SK-N-SH (cell line): ENCODE data around the gene MAPK14. TPM values are rescaled to one million over a fixed set of nuclear protein-coding genes. Genes with fewer than 3 reads are reported as not detected.

Experiments used
- CTCF ChIA-PET: fragments of 300-600, 350-600 bp; formaldehyde crosslinking; extraction: SDS; loops from one replicate; lab custom pipeline; 2021; lab: Yijun Ruan, JAX
- POLR2A ChIA-PET: fragments of 350-600 bp; sonication (Branson Sonifier 250); formaldehyde crosslinking; extraction: SDS; loops from one replicate; lab custom pipeline; 2020; ENCODE audit warnings: antibody characterized with exemption, inconsistent platforms; lab: Yijun Ruan, JAX
- DNase-seq: peaks from one replicate; pipeline ENCODE4 v3.0.0; 2012
- H2AFZ ChIP-seq: fragments of 200-600 bp; sonication (generic); 2 replicates; pipeline ENCODE4 v1.8.1; 2016; ENCODE audit warnings: antibody characterized with exemption, mild to moderate bottlenecking, low read depth
- H3F3A ChIP-seq: fragments of 200-600 bp; sonication (generic); replicated peaks from 2 replicates; pipeline ENCODE3; 2016; ENCODE audit warnings: antibody characterized with exemption, mild to moderate bottlenecking; ENCODE audit not compliant: insufficient read depth
- H3K27ac ChIP-seq, 2 experiments: fragments of 200-500 bp in 1 of 2; fragments of 200-600 bp in 1 of 2; sonication (Bioruptor generic) in 1 of 2; sonication (generic), shearing (Covaris generic) in 1 of 2; 2 replicates each; pipeline versions ENCODE4 v1.5.1 to v1.6.1; 2014 to 2016; ENCODE audit warnings: low read depth in 2 of 2, inconsistent platforms in 1 of 2, low read length in 1 of 2, mild to moderate bottlenecking in 1 of 2, mixed read lengths in 1 of 2
- H3K27me3 ChIP-seq: fragments of 200-600 bp; sonication (generic), shearing (Covaris generic); 2 replicates; pipeline ENCODE4 v1.6.1; 2016; ENCODE audit warnings: mixed run types; ENCODE audit not compliant: insufficient read depth
- H3K36me3 ChIP-seq, 2 experiments: fragments of 200-500 bp in 1 of 2; fragments of 200-600 bp in 1 of 2; sonication (Bioruptor generic) in 1 of 2; sonication (generic) in 1 of 2; replicated peaks in 1 of 2; 2 replicates each; pipeline versions ENCODE3 to v1.5.1; 2014 to 2016; ENCODE audit warnings: low read length in 1 of 2, mild to moderate bottlenecking in 1 of 2; ENCODE audit not compliant: insufficient read depth in 2 of 2, control insufficient read depth in 1 of 2
- H3K4me1 ChIP-seq, 2 experiments: fragments of 200-500 bp in 1 of 2; fragments of 200-600 bp in 1 of 2; sonication (Bioruptor generic) in 1 of 2; sonication (generic), shearing (Covaris generic) in 1 of 2; 2 replicates each; pipeline versions ENCODE4 v1.5.1 to v1.6.1; 2014 to 2016; ENCODE audit warnings: low read depth in 1 of 2, low read length in 1 of 2, mixed run types in 1 of 2; ENCODE audit not compliant: insufficient read depth in 2 of 2, control insufficient read depth in 1 of 2
- H3K4me2 ChIP-seq: fragments of 200-600 bp; sonication (generic), shearing (Covaris generic); 2 replicates; pipeline ENCODE4 v1.6.1; 2017; ENCODE audit warnings: mixed run types
- H3K4me3 ChIP-seq, 2 experiments: fragments of 200-500 bp in 1 of 2; fragments of 200-600 bp in 1 of 2; sonication (Bioruptor generic) in 1 of 2; sonication (generic), shearing (Covaris generic) in 1 of 2; 2 replicates each; pipeline versions ENCODE4 v1.5.1 to v1.8.1; 2014 to 2016; ENCODE audit warnings: low read depth in 2 of 2, inconsistent platforms in 1 of 2, low read length in 1 of 2, mild to moderate bottlenecking in 1 of 2, mixed read lengths in 1 of 2, moderate library complexity in 1 of 2
- H3K79me2 ChIP-seq: fragments of 200-600 bp; sonication (generic); 2 replicates; pipeline ENCODE4 v1.8.1; 2017; ENCODE audit warnings: mild to moderate bottlenecking; ENCODE audit not compliant: insufficient read depth
- H3K9ac ChIP-seq: fragments of 200-600 bp; sonication (generic); 2 replicates; pipeline ENCODE4 v1.6.1; 2017; ENCODE audit warnings: mixed run types
- H3K9me2 ChIP-seq: fragments of 200-600 bp; sonication (generic); 2 replicates; pipeline ENCODE4 v1.6.1; 2017; ENCODE audit warnings: mixed run types
- H3K9me3 ChIP-seq: fragments of 200-600 bp; sonication (generic); 2 replicates; pipeline ENCODE4 v1.6.1; 2017; ENCODE audit warnings: mixed run types, mild to moderate bottlenecking, moderate library complexity
- H4K20me1 ChIP-seq: fragments of 200-600 bp; sonication (generic); 2 replicates; pipeline ENCODE4 v1.6.1; 2017; ENCODE audit warnings: mild to moderate bottlenecking, mixed run types; ENCODE audit not compliant: insufficient read depth
- CHD2 ChIP-seq: fragments of 150-350 bp; IDR thresholded peaks from 2 replicates; pipeline ENCODE4 v1.6.1; 2018; ENCODE audit warnings: low read length; ENCODE audit not compliant: partially characterized antibody
- CTCF ChIP-seq: fragments of 200-600 bp; sonication (generic); IDR thresholded peaks from 2 replicates; pipeline ENCODE4 v1.6.1; 2017; ENCODE audit warnings: antibody characterized with exemption, mild to moderate bottlenecking, moderate library complexity
- EP300 ChIP-seq, 2 experiments: IDR thresholded peaks; 2 replicates each; pipeline versions ENCODE4 v1.4.0 to v1.6.1; 2012; ENCODE audit warnings: borderline replicate concordance in 1 of 2, low read depth in 1 of 2, low read length in 1 of 2
- FOSL2 ChIP-seq: IDR thresholded peaks from 2 replicates; pipeline ENCODE4 v1.4.0; 2012; ENCODE audit warnings: low read depth, mild to moderate bottlenecking, moderate library complexity, borderline replicate concordance
- JUND ChIP-seq: IDR thresholded peaks from 2 replicates; pipeline ENCODE4 v1.4.0; 2012
- POLR2AphosphoS5 ChIP-seq: IDR thresholded peaks from 2 replicates; pipeline ENCODE4 v1.6.1; 2012; ENCODE audit warnings: low read depth, low read length
- REST ChIP-seq: IDR thresholded peaks from 2 replicates; pipeline ENCODE4 v1.6.1; 2012; ENCODE audit warnings: mild to moderate bottlenecking, low read depth, low read length, moderate library complexity
- RXRA ChIP-seq: IDR thresholded peaks from 2 replicates; pipeline ENCODE4 v1.4.0; 2012; ENCODE audit warnings: low read depth, mild to moderate bottlenecking, borderline replicate concordance
- SIN3A ChIP-seq: IDR thresholded peaks from 2 replicates; pipeline ENCODE4 v1.6.1; 2012; ENCODE audit warnings: low read depth, mild to moderate bottlenecking, low read length, moderate library complexity, borderline replicate concordance
- TCF12 ChIP-seq: IDR thresholded peaks from 2 replicates; pipeline ENCODE4 v1.4.0; 2012
- TEAD4 ChIP-seq: IDR thresholded peaks from 2 replicates; pipeline ENCODE4 v1.4.0; 2012; ENCODE audit warnings: mild to moderate bottlenecking, borderline replicate concordance; ENCODE audit not compliant: insufficient read depth
- WGBS: methylation state at CpG from one replicate; pipeline ENCODE4 v1.1.6; 2017; ENCODE audit warnings: low lambda C conversion rate; 5-methylcytosine and 5-hydroxymethylcytosine counted together
- polyA plus RNA-seq, 3 experiments: library from polyadenylated mRNA; depleted of rRNA; stranded (reverse); fragments of >200 nt; gene quantifications; 2 replicates each; pipeline ENCODE4 v1.2.3, GENCODE V29; 2012

The MAPK14 gene
- polyA plus RNA-seq, 1 of the 3 experiments (the other 2 are of a cell fraction): 19.8 TPM

- no peak overlapping the region for H3K4me3 ChIP-seq
- H3K9me2 ChIP-seq: no peaks in the 10 kb centered on the region
- no peak overlapping the region for H3K4me2 ChIP-seq
- TF ChIP-seq TEAD4: no peak
- TF ChIP-seq SIN3A: no peak
- TF ChIP-seq FOSL2: no peak
- no peak for TF ChIP-seq CHD2
- no peaks in the 10 kb centered on the region for H3K79me2 ChIP-seq
- no peaks in the 10 kb centered on the region for H3F3A ChIP-seq
- no peak for DNase-seq
- no peaks in the 10 kb centered on the region for H3K36me3 ChIP-seq
- no peaks in the 10 kb centered on the region for H4K20me1 ChIP-seq
- H2AFZ ChIP-seq: no peak overlapping the region
- CTCF ChIA-PET: interaction anchor here (1.5 kb wide), 1 partner anchor 95 kb away, joined by 6 read pairs; no protein-coding TSS in a partner anchor
- POLR2A ChIA-PET: no interaction called here
- no peak overlapping the region for H3K27ac ChIP-seq
- H3K9ac ChIP-seq: no peak overlapping the region
- H3K4me1 ChIP-seq: no peaks in the 10 kb centered on the region
- 8% methylated on average over 1 of the region's 1 CpG for WGBS
- H3K9me3 ChIP-seq: no peaks in the 10 kb centered on the region
- no peaks in the 10 kb centered on the region for H3K27me3 ChIP-seq
Measured at GRCh38 chr6:36000451-36000850, 27.2 kb upstream of the MAPK14 start.

GRCh38 chr6:36015666-36016065, 11.9 kb upstream of the MAPK14 start:
- Histone ChIP-seq H3K36me3 (no peaks in the 10 kb centered on the region), H3K79me2 (no peaks in the 10 kb centered on the region), H3K27me3 (no peaks in the 10 kb centered on the region; the same call in 1 of the 2 replicates), H3K27ac (no peak overlapping the region), H4K20me1 (no peaks in the 10 kb centered on the region), H3F3A (no peaks in the 10 kb centered on the region), H3K4me1 (no peaks in the 10 kb centered on the region), H3K9me2 (no peaks in the 10 kb centered on the region), H3K9me3 (no peaks in the 10 kb centered on the region), H2AFZ (no peak overlapping the region), H3K9ac (no peak overlapping the region), H3K4me2 (no peak overlapping the region), H3K4me3 (no peak overlapping the region)
- POLR2A ChIA-PET: no interaction called here
- 85% methylated on average over 4 of the region's 4 CpGs for WGBS
- DNase-seq: no peak
- TF ChIP-seq POLR2AphosphoS5 (no peak), TCF12 (no peak), TEAD4 (no peak), RXRA (no peak), CHD2 (no peak), EP300 (IDR thresholded peaks at IDR 0.05; ENCODE audit: borderline replicate concordance in 1 of 2, low read depth in 1 of 2, low read length in 1 of 2) (no peak), FOSL2 (no peak), JUND (no peak), CTCF (no peak), REST (no peak)
- CTCF ChIA-PET: interaction anchor here (0.6 kb wide), 1 partner anchor 79 kb away, joined by 3 read pairs; no protein-coding TSS in a partner anchor
